HG02870 (cell line): ENCODE data around the gene C10orf71.

ENCODE experiments used
- ATAC-seq: cut with Tn5 transposase; IDR thresholded peaks from one replicate; pipeline ENCODE4 v1.9.1; 2021; ENCODE audit warnings: mild to moderate bottlenecking, moderate library complexity; ENCODE audit not compliant: unreplicated experiment

Gene C10orf71

DNA sequence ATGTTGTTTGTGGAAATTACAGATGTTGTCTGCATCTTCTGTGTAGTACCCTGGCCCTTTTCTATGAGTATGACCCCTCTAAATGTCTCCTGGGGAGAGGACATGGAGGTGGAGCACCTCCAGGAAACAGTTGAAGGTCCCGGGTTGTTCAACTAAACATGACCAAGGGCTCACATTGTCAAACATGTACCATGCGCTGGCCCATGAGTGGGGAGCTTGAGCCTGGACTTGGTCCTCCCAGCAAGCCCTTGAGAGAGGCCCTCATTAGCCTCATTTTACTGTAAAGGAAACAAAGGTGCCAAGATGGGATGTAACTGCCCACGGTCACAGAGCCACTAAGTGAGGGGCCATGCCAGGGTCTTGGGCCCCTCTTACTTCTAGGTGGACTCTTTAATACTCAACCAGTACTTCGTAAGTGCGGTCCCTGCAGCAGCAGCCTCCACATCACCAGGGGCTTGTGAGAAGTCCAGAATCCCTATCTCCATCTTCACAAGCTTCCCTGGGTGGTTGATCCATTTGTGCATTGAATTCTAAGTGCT, 31.2 kb downstream of the C10orf71 start:
- no peak for ATAC-seq

- ATAC-seq, result no peak
These were observed 32.5 kb downstream of the C10orf71 start for GRCh38 chr10:49331431-49331830.

GRCh38 chr10:49332333-49332732, 33.4 kb downstream of the C10orf71 start:
- no peak for ATAC-seq

DNA sequence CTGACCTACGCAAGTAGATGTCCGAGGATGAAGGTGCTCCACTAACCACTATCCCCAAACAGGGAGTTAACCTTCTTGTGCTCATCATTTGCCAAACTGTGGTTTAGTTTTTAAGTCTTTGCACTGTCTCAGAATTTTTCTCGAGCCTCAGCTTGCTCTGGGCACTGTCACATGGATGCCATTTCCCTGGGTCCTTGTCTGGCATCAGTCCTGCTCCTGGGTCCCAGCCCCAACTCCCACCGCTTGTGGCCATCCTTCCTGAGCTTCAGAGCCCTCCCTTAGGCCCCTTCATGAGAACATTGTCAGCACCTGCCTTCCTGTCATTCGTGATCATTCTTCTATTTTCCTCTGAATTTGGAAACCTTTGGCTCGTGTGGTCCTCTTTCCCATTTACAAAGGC, 33.8 kb downstream of the C10orf71 start:
- ATAC-seq, result no peak

- ATAC-seq, result no peak
These were observed 34.2 kb downstream of the C10orf71 start for GRCh38 chr10:49333192-49333591.

DNA sequence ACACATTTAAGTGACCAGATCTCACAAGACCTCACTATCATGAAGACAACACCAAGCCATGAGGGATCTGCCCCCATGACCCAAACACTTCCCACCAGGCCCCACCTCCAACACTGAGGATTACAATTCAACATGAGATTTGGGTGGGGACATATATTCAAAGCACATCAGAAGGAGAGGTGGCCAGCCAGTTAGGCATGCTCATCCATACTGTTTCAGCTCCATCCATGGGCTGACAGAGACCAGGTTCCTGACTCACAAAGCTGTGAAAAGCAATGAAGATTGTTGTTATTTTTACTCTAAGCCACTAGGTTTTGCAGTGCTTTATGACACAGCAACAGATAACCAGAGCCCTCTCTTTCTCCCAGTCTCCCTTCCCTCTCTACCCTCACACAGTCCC, 36.0 kb downstream of the C10orf71 start:
- ATAC-seq, result no peak

GRCh38 chr10:49335364-49335972, 36.5 kb downstream of the C10orf71 start:
- ATAC-seq, result no peak

GRCh38 chr10:49338604-49339003, 39.6 kb downstream of the C10orf71 start:
- no peak for ATAC-seq

DNA sequence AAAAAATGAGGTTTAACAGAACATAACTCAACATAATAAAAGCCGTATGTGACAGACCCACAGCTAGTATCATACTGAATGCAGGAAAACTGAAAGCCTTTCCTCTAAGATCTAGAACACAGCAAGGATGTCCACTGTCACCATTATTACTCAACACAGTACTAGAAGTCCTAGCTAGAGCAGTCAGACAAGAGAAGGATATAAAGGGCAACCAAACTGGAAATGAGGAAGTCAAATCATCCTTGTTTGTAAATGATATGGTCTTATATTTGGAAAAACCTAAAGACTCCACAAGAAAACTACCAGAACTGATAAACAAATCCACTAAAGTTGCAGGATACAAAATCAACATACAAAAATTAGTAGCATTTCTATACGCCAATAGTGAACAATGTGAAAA, 45.9 kb downstream of the C10orf71 start:
- ATAC-seq, result no peak

- ATAC-seq, result no peak
These were observed 48.4 kb downstream of the C10orf71 start for GRCh38 chr10:49347342-49347741.

DNA sequence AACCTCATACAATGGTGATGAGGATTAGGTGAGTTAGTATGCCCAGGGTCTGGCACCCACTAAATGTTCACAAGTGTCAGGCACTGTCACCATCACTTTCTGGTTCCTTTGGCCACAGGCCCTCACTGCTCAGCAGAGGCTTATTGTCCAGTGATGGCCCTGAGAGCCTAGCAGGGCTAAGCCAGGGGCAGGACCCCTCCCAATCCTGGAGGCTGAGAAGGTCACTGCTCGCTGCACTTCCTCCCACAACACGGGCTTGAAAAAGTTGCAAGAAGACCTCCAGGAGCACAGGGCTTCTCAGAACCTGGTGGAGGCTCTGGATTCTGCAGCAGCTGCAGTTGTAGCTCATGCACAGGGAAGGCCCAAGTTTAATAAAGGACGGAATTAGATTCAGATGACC, 48.9 kb downstream of the C10orf71 start:
- ATAC-seq, result no peak

GRCh38 chr10:49348593-49348992, 49.6 kb downstream of the C10orf71 start:
- no peak for ATAC-seq

GRCh38 chr10:49349390-49349789, 50.4 kb downstream of the C10orf71 start:
- ATAC-seq, result no peak

DNA sequence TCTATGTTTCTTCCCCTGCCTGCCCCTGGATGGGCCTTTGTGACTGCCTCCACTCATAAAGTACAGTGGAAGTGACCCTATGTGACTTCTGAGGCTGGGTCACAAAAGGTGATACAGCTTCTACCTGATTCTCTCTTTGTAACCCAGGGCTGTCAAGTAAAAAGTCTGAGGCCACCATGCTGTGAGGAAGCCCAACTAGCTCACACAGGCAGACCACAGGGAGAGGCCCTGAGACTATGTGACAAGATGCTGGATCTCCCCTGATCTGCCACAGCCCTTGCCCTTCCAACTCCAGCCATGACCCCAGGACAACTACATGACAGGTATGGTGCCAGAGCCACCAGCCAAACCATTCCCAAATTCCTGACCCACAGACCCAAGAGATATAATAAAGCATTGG, 51.2 kb downstream of the C10orf71 start:
- ATAC-seq, result no peak

DNA sequence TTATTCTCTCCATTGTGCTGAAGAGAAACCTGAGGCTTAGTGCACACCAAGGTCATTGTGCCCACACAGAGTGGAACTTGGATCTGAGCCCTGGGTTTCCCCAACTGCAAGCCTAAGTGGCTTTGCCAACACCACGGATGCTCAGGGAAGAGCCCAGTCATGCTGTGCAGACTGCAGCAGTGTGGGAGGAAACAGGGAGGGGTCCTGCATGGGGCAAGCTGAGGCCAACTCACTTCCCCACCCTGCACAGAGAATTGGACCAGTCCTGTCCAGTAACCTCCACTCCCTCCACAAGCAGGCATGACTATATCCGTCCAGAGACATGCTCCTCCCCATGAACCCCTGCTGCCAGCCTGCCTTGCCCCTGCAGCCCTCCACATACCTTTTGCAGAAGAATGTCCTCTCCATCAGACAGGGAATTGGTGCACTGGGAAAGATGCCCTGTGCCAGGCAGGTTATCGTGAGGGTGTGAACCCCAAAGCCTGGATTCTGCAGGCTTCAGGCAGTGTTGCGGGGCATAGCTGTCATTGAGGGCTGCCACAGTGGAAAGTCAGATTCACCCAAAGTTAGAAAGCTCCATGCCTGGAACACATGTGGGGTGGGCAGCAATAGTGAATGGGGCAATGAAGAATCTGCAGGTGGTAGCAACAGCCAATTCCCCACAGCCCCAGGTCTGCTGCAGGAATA, 52.0 kb downstream of the C10orf71 start:
- ATAC-seq, result no peak

- ATAC-seq, result no peak
These were observed 52.7 kb downstream of the C10orf71 start for GRCh38 chr10:49351669-49352068.

GRCh38 chr10:49352323-49352722, 53.4 kb downstream of the C10orf71 start:
- ATAC-seq, result no peak

- no peak for ATAC-seq
These were observed 54.3 kb downstream of the C10orf71 start for GRCh38 chr10:49353026-49353894.

- ATAC-seq, result no peak
These were observed 55.1 kb downstream of the C10orf71 start for GRCh38 chr10:49353895-49354566.

DNA sequence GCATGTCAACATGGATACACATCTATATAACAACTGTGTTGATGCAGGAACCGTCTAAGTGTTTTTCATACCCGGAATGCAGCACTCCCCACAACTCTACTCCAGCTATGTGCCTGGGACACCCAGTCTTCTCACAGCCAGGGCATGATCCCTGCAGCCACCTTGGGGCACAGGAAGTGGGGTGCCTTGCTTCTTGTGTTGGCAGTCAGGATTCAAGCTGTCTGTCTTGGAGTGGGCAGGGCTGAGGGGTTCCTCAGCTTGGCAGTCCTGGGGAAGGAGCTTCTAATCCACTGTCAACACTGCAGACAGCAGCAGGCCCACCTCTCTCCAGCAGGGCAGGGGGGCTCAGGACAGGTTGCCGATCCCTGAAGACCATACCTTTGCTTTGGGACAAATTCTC, 55.6 kb downstream of the C10orf71 start:
- ATAC-seq, result no peak

GRCh38 chr10:49355221-49355620, 56.3 kb downstream of the C10orf71 start:
- no peak for ATAC-seq
